Muscle of back (tissue), 13 donors: ENCODE results near the gene IPO5. TPM values are rescaled to one million over a fixed set of nuclear protein-coding genes. Genes with fewer than 3 reads are reported as not detected.

Experiments used
- DNase-seq, 3 donors: peaks; one replicate each; pipeline versions ENCODE4 v3.0.0 to v3.0.0-alpha.2; 2013
- long read RNA-seq, 9 donors: transcript quantifications; one replicate each; lab custom pipeline, GENCODE V29; 2026
- polyA plus RNA-seq, 10 donors: library from polyadenylated mRNA; unstranded; fragments of 120-200 nt; gene quantifications; one replicate each; pipeline ENCODE4 v1.2.1, GENCODE V29; 2013; ENCODE audit not compliant: insufficient read length in 10 of 10

The IPO5 gene
- 100 to 1,000 TPM; 141 to 214 (median 181) TPM for polyA plus RNA-seq
- long read RNA-seq, donor 1, transcript IPO5-222 (26 exons, 3,419 nt): major isoform, 15 of 74 reads
- long read RNA-seq, donor 1, partial matches to known transcripts: 59 of 74 reads
- long read RNA-seq, donor 1, other reads (novel, unspliced or antisense): 0 of 74 reads
- long read RNA-seq, donor 2, transcript IPO5-222 (26 exons, 3,419 nt): major isoform, 18 of 35 reads
- long read RNA-seq, donor 2, partial matches to known transcripts: 15 of 35 reads
- long read RNA-seq, donor 2, other reads (novel, unspliced or antisense): 0 of 35 reads
- long read RNA-seq, donor 3, partial matches to known transcripts: 0 of 1 reads
- long read RNA-seq, donor 3, other reads (novel, unspliced or antisense): 0 of 1 reads
- long read RNA-seq, donor 4, transcript IPO5-222 (26 exons, 3,419 nt): major isoform, 5 of 38 reads
- long read RNA-seq, donor 4, partial matches to known transcripts: 32 of 38 reads
- long read RNA-seq, donor 4, other reads (novel, unspliced or antisense): 0 of 38 reads
- long read RNA-seq, donor 5, transcript IPO5-222 (26 exons, 3,419 nt): major isoform, 15 of 52 reads
- long read RNA-seq, donor 5, partial matches to known transcripts: 34 of 52 reads
- long read RNA-seq, donor 5, other reads (novel, unspliced or antisense): 0 of 52 reads
- long read RNA-seq, donor 6, transcript IPO5-222 (26 exons, 3,419 nt): major isoform, 11 of 59 reads
- long read RNA-seq, donor 6, partial matches to known transcripts: 47 of 59 reads
- long read RNA-seq, donor 6, other reads (novel, unspliced or antisense): 0 of 59 reads
- long read RNA-seq, donor 7, transcript IPO5-222 (26 exons, 3,419 nt): major isoform, 7 of 24 reads
- long read RNA-seq, donor 7, partial matches to known transcripts: 17 of 24 reads
- long read RNA-seq, donor 7, other reads (novel, unspliced or antisense): 0 of 24 reads
- long read RNA-seq, donor 8, partial matches to known transcripts: 30 of 35 reads
- long read RNA-seq, donor 8, other reads (novel, unspliced or antisense): 0 of 35 reads
- long read RNA-seq, donor 9, partial matches to known transcripts: 0 of 2 reads
- long read RNA-seq, donor 9, other reads (novel, unspliced or antisense): 0 of 2 reads

DNA sequence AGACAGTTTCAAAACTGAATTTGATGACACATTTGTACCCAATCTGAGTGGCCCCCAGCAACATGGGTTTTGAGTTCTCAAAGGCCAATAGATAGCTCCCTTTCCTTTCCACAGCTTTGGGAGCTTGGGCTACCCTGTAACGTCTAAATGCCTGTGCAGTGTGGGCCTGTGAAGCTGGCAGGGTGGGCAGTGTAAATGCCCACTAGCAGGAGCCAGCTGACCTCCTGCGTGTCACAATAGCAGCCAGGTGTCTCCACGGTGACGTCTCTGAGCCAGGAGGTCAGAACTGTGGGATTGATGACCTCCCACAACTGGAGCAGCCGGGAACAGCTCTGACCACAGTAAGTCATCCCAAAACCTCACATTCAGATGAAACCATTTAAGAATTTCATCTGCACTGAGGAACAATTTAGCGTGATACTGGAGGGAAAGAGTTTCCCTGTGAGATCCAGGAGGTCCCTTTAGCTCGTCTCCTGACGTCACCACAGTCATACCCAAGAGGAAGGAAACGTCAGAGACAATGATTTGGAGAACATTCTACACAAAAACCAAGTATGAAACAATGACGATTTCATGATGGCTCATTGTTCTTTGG, at the start of gene IPO5:
Gene IPO5 (plus strand): TSS at position 300 of the 595 bp plus-strand sequence. CDS start 23,022 bp downstream, outside the sequence.
- no peak for DNase-seq

GRCh38 chr13:97904059-97904458, 49.4 kb upstream of the IPO5 start:
- DNase-seq: no peak

GRCh38 chr13:97905517-97905916, 48.0 kb upstream of the IPO5 start:
- no peak for DNase-seq

DNA sequence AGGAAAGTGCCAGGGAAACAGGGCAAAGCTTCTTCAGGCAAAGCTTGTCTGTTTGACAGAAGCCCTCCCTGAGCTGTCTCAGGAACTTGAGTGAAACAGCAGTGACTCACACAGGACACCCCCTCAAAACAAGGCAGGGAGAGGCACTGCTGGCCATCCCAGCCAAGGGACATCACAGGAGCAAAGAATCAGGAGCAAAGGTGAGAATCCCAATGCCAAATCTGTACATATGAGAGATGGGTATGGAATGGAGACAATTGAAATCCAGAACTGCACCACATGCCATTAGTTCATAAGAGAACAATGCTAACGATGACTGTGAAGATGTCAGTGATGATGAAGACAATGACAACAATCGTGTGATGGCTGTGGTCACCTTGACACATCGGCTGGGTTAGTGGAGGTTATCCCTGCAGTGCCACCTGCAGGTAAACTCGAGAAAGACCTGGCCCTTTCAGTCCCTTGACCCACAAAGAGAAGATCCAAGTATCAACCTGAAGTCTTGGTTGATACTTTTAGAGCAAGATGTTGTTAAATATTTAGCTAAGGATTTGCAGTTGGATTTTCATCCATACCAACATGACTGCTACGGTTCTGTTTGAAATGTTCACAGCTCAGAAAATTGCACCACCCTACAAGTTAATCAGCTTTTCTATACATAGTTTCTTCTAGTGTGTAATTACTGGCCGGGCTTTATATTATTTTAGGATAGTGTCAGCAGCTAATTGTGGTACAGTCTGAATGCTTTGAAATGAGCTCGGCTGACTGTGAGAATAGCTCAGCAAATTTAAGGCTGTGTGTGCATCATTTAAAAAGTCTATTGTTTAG, 42.0 kb upstream of the IPO5 start:
- DNase-seq: no peak

DNA sequence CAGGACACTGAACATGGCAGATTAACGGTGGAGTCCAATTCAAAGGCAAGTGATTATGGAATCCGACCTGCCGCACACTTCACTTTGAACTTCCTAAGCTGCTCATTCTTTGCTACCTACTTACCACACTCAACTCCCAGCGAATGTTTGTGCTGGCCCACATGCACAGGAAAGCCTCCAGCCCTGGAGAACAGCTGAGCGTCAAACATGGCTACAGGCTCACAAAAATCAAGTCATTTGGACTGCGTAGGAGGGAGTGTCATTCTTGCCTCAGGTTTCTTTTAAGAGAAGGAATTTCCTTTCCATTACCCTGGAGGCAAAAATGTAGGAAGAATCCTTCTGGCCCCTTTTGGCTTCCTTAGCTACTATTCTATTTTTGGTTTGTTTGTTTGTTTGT, 41.3 kb upstream of the IPO5 start:
- DNase-seq: no peak

DNA sequence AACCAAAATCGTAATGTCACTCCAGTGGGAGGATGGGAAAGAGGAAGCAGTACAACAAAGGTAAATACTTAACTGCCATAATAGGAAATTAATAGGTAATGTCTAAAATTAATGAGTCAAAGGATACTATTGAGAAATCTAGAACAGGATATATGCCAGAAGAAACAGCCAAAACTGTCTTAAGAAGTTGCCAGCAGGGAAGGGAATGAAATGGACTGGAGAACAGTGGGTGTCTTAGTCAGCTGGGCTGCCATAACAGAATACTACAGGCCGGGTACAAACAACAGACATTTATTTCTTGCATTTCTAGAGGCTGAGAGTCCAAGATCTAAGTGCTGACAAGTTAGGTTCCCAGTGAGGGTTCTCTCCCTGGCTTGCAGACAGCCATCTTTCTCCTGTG, 40.3 kb upstream of the IPO5 start:
- no peak for DNase-seq

DNA sequence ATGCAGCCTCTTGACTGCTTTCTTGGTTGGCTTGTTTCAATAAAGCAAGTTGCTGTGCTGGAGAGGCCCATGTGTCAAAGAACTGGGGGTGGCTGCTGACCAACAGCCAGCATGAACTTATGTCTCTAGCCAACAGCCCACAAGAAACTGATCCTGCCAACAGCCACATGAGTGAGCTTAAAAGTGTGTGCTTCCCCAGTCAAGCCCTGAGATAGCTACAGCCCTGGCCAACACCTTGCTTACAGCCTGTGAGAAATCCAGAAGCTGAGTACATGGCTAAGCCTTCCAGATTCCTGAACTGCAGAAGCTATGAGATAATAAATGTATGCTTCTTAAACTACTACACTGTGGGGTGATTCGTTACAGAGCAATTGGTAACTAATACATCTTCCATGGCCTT, 38.9 kb upstream of the IPO5 start:
- DNase-seq: no peak

DNA sequence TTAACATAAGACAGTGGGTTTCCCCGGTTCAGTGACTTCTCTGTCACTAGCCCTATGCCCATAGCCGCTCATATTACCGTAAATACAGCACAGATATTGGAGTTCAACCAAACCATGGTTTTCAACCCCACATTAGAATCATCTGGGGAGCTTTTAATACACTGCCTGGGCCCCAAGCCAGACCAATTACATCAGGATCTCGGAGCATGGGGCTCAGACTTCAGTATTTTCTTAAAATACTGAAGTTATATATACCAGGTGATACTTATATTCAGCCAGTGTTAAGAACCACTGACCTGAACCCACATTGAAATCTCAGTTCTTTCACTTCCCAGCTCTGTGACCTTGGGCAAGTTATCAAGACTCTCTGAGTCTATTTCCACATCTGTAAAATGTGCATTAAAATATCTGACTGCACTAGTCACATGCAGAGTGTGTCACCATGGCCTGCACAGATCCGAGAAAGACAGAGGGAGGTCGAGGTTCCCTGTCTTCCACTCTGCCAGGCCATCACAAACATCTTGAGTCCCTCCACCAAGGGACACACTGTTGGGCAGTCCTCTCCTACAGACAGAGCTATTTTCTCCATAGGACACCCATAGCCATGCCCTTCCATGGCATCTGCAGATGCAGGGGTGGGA, 32.2 kb upstream of the IPO5 start:
- DNase-seq: peak in 2 of 3 donors; percentile 75 to 88

- DNase-seq: no peak
Observed at GRCh38 chr13:97928301-97928700, 25.2 kb upstream of the IPO5 start.

DNA sequence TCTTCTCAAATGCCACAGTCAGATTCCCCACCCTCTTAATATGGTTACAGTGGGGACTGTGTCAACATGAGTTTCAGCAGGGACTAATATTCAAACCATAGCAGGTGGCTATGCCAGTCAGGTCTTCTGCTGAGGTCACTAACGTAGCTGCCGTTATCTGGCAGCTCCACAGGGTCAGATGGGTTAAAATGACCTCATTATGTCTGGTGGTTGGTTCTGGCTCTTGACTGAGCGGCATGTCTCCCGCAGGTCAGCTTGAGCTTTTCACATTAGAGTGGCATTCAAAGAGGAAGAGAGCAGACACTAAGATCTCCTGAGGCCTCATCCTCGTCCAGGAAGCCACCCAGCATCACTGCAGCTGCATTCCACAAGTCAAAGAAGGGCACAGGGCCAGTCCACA, 21.4 kb upstream of the IPO5 start:
- DNase-seq: no peak

- DNase-seq: no peak
Observed at GRCh38 chr13:97932647-97933046, 20.8 kb upstream of the IPO5 start.

DNA sequence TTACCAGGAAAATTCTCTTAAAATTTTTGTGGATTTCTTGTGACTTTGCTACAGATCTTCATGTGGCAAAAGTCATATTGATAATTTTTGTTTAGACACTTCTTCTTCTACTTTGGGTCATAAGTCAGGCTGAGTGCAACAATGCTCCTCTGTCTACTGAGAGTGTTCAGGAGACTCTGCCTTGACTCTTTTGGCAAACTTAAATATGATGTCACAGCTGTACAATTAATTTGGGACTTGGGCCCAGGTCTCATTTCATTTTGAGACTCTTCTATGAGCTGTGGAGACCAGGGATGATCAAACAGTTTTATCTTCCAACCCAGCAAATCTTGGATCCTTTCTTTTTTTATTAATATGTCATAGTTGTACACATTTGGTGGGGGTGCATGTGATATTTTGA, 19.7 kb upstream of the IPO5 start:
- DNase-seq: peak in 2 of 3 donors; percentile 57 to 73

DNA sequence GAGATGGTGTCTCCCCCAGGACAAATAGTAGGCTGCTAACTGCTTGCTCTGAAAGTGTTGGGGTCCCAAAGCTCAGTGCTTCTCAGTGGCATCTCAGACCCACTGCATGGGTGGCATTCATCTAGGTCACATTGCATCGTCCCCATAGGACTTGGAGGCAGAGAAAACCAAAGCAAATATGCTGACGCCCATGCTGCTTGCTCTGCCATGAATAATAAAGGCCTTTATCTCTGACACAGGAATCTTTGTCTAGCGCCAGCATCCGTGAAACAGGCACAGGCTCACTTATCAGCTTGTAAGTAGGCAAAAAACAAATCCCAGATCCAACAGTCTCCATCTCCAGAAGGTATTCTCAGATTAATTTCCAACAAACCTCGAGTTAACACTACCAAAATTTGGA, 18.9 kb upstream of the IPO5 start:
- DNase-seq: peak in 1 of 3 donors; percentile 23

DNA sequence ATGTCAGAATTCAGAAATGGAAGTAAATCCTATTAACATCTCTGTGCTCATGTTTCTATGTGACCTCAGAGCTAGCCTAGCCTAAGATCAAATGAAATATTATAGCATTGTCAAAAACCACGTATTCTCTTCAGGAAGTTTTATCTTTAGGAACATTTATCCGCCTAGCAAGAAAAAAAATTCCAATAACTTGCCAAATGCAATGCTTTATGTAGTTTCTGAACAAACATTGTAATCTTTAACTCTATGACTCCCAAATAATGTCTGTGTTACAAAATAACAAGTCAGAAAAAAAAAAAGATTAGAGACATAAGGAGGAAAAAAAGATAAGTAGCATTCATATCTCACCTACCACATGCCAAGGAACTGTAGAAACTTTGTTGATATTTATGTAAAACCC, 18.4 kb upstream of the IPO5 start:
- DNase-seq: peak in 1 of 3 donors; percentile 24

GRCh38 chr13:97936036-97936435, 17.4 kb upstream of the IPO5 start:
- DNase-seq: peak in 1 of 3 donors; percentile 51

DNA sequence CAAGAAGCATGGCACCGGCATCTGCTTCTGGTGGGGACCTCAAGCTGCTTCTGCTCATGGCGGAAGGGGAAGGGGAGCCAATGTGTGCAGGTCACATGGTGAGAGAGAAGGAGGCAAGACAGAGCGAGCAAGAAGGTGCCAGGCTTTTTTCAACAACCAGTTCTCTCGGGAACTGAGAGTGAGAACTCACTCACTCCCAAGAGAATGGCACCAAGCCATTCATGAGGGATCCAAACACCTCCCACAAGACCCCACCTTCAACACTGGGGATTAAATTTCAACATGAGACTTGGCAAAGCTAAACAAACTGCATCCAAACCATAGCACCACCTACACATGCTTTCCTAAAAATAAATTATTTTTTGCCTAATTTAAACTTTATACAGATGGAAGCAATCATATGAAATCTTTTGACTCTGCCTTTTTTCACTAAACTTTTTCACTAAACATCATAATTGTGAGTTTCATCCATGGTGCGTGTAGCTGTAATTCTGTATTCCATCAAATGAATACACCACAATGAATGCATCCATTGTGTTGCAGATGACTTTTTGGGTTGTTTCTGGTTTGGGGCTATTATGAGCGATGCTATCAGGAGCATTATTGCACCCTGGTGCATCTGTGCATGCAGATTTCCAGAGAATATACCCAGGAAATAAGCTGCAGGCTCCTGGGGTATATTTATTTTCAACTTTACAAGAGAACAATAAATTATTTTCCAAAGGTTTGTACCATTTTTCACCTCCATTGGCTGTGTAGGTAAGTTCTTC, 14.6 kb upstream of the IPO5 start:
- DNase-seq: no peak

GRCh38 chr13:97944396-97945029, 9.0 kb upstream of the IPO5 start:
- no peak for DNase-seq

GRCh38 chr13:97945342-97945741, 8.1 kb upstream of the IPO5 start:
- DNase-seq: no peak

- no peak for DNase-seq
Observed at GRCh38 chr13:97945792-97946419, 7.6 kb upstream of the IPO5 start.
